Embryonic facial prominence (tissue), 1 donor: ENCODE measurements around the gene TOLLIP.

ENCODE experiments used
- DNase-seq: peaks from one replicate; pipeline ENCODE4 v3.0.0-alpha.2; 2016; ENCODE audit errors: extremely low spot score

TOLLIP gene

DNA sequence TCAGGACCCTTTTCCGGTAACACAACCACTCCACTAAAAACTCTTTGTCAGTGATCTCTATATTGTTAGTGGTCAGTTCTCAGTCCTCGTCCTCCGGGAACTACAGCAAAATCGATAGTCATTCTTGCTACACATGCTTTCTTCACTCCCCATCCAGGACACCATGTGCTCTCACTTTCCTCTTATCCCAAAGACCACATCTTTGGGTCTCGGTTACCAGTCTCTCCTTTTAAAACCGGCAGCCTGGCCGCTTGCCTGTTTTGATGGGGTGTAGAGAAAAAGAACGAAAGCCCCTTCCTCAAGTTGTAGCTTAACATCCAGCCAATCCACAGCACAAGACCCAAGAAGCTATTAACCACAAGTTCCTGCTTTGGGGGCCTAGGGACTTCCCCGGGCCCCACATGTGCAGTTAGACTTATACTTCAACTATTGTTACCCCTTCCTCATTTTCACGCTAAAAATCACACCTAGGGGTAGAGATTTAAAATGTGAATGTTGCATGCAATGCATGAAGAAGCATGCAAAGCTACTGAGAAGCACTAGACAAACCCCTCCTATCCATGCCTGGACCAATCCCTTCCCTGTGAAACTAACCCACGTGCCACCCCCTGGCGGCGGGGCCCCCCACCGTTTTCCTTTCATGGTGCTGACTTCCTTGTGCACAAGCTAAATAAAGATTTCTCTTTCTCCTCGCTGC lies 1.5 kb upstream of the TOLLIP start:
- no peak for DNase-seq

GRCh38 chr11:1310318-1310687 lies 871 bp upstream of the TOLLIP start:
- no peak for DNase-seq

GRCh38 chr11:1308743-1309497 lies 512 bp downstream of the TOLLIP start:
- no peak for DNase-seq

DNA sequence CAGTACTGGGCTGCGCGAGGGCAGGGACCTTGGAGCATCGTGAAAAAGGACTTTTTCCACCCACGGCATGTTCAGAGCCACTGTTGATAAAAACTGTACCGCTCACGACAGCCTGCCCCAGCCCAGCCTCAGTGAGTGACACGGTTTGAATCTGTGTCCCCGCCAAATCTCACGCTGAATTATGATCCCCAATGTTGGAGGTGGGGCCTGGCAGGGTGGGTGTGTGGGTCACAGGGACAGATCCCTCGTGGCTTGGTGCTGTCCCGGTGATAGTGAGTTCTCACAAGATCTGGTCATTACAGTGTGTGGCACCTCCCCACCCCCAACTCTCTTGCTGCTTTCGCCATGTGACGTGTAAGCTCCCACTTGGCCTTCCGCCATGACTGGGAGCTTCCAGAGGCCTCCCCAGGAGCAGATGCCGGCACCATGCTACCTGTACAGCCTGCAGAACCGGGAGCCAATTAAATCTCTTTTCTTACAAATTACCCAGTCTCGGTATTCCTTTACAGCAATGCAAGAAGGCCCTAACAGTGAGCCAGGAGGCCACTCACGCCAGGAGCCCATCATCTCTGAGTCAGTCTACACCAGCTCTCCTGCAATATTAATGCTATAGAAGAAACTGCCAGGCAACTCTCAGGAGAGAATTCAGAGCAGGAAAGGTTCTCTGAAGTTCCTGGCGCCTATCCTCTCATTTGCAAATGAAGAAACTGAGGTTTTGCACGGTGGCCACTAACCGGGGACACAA lies 1.3 kb downstream of the TOLLIP start:
- DNase-seq = no peak

- no peak for DNase-seq
Observed at GRCh38 chr11:1307163-1307870, 2.1 kb downstream of the TOLLIP start.

DNA sequence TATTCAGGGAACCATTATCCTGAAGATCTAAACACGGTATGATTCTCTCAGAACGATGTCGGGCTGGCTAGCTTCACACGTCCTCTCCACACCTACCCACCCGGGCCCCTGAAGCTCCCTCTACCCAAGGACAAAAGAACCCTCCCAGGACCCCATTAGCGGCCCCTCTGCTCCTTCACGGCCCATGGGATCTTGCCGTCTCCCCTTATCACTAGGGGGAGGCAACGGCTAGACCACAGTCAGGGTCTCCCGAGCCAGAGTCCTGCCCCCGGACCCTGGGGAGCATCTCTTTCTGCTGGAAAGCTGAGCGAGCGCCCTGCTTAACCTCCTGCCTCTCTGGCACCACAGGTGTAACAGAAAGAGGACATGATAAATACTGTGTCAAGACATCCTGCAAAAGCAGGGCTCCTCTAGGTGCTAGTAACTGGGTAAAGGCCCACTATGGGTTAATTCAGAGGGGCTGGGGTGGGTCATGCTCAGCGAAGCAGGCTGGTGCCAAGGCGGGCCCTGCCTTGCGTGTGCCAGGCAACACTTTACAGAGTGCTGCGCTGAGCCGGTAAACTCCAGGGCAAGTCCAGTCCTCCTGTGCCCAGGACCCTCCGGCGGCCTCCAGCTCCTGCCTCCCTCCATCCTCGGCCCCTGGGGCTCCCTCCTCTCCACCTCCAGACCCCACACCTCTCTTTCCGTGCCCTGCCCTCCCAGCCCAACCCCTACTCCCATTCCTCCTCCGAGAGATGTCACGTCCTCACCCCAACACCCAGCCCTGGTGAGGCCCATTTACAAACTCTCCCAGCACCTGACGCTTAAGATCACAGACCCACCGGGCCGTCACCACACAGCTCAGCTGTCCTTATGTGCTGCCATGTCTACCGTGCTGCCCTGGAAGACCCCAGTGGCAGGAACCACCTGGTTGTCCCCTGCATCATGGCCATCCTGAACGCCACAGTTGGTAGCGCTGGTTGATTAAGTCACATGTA lies 3.0 kb downstream of the TOLLIP start:
- DNase-seq = no peak

DNA sequence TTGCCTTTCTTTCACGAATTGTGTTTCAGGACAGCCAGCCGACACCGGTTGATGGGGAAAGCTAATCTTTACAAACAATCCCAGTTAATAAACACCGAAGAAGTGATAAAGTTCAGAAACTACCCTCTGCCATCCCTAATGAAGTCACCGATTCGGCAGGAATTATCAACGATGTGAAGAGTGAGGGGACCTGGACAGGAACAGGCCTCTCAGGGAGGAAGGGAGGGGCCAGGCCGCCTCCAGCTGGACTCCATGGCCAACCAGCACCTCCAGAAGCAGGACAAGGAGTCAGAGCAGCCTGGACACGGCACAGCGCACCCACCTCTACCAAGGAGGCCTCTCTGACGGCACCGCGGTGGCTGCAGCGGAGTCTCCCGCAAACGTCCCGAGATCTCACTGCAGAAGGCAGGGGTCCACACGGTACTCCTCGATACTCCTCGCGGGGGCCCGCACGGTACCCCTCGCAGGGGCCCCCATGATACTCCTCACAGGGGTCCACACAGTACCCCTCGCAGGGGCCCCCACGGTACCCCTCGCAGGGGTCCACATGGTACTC lies 3.9 kb downstream of the TOLLIP start:
- no peak for DNase-seq

DNA sequence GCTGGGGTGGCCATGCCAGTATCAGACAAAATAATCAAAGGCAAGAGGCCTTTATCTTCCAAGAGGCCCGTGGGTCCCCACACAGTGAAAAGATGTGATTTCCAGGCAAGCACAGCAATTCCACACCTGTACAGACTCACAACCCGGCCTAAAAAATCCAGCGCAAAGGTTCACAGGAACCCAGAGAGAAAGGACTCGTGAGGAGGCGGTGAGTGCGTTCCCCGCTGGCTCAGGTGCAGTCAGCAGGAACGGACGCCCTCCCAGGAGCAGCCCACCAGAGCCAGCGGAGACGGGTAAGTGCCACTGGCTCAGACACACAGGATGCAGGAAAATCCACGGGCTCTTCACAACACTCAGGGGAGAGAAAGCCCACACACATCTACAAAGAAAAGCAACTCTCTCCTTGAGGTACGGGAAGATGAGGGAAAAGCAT lies 4.4 kb downstream of the TOLLIP start:
- DNase-seq = no peak

DNA sequence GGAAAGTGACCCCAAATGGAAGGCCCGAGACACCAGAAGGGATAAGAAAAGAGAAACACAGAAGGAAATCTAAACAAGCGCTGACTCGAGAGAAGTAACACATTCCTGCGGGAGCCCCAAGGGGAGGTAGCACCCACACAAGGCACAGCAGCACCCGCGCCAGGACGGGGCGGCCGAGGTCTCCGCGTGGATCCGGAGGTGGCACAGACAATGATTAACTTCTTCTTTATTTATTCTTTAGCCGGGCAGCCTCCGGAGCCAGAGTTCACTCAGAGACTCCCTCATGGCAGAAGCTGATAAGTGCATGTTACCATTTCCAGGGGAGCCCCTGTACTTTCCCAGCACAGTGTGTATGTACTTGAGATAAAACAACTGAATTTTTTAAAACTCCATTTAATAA lies 5.1 kb downstream of the TOLLIP start:
- DNase-seq = no peak

DNA sequence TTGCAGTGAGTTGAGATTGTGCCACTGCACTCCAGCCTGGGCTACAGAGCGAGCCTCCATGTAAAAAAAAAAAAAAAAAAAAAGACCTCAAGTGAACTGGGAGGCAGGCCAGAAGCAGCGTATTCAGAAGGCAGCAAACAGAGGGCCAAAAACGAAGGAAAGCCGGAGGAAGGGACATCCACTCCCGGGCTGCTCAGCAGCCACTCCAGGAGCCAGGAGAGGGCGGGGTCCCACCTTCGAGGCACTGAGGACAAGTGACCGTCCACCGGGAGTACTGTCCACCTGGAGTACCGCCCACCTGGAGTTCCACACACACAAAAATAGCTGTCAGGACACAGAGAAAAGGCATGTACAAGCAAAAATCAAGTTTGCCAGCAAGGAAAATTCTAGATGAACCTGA lies 5.5 kb downstream of the TOLLIP start:
- no peak for DNase-seq

DNA sequence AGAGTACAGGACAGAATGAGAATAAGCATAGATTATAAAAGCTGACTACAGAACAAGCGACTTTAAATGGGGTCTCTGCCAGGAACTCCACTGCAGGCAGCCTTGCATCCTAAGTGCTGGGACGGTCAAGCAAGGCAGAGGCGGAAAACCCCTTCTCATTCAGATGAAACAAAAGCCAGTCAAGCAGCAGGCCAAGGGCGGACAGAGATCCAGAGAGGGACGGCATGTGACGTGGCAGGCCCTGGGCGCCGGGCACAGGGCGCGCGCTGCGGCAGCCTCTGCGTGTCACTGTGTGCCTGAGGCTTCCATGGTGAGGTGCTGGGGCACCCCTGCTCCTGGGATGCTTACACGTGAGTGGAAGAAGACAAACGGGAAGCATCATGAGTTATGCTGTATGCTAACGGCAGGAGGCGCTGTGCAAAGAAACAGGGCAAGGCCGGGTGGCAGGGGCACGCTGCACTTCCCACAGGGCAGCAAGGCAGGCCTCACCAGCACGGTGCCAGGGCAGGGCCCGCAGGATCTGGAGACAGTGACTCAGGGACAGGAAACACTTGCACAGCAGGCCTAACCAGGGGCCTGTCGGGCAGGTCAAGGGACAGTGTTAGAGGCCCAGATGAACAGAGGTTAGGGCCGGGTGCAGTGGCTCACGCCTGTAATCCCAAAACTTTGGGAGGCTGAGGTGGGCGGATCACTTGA lies 6.2 kb downstream of the TOLLIP start:
- no peak for DNase-seq

- no peak for DNase-seq
Observed at GRCh38 chr11:1302461-1303125, 6.8 kb downstream of the TOLLIP start.

DNA sequence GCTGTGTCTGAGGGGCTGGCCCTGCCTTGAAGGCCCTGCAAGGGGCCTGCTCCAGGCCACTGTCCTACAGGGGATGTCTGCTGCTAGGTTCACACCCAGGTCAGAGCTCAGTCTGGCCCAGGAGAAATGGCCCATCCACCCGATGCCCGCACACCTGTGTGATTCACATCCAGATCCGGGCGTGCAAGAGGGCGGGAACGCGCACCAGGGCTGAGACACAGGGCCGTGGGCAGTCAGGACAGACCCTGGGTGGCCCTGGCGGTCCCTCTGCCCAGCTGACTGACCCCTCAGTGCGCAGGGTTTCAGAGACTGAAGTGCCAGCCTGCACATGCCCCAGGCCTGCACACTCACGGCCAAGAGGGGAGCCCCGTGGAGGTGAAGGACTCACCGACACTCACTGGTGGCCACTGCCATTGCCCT lies 7.4 kb downstream of the TOLLIP start:
- DNase-seq = no peak

GRCh38 chr11:1301220-1302000 lies 8.0 kb downstream of the TOLLIP start:
- DNase-seq = no peak

DNA sequence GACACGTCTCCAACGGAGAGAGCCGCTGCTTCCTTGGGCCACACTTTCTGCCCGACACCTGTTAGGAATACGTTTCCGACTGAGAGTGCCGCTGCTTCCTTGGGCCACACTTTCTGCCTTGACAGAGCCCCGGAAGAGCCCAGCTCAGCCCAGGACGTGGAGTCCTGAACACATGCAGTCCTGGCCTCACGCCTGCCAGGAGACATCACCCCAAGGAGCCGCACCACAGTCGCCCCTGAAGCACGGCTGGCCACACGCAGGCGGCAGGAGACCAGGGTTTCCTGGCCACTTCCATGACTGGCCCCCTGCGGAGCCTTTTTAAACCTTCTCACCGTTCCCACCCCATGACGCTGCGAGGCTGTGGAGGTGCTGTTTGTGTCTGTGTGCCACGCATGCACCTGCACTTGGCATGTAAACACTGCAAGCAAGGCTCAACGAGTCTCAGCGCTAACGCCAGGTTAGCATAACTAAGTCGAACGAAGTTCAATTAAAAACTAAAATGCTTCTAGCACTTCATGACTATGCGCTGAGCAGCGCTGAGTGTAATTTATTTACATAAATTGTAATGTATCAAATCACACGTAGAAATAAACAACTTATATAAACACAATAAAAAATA lies 8.8 kb downstream of the TOLLIP start:
- DNase-seq = no peak

DNA sequence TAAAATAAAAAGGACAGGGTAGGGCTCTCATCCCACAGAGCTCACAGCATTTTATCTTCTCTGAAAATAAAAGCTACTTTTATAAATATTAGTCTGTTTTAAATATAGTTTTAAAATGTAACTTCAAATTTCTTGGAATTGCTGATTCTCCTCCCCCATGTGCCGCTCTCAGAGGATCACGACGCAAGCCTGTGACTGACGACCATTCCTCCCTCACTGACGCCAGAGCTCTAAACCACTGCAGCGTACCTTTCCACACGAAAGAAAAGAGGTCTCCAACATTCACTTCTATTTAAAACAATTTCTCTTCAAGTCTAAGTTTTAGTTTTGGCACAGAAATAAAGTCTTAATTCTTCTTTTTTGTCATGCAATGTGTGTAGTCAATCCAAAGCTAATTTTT lies 9.3 kb downstream of the TOLLIP start:
- DNase-seq = no peak

GRCh38 chr11:1299621-1300020 lies 9.8 kb downstream of the TOLLIP start:
- no peak for DNase-seq
